HFFc6 (cell line): ENCODE measurements around the gene RMRP. TPM values are rescaled to one million over a fixed set of nuclear protein-coding genes. Genes with fewer than 3 reads are reported as not detected.
A peak's percentile ranks its signal among the peaks of the same experiment; 100 is the strongest.

Source experiments
- DNase-seq: peaks from one replicate; pipeline ENCODE4 v3.0.0-alpha.2; 2018
- H3K27ac Mint-ChIP-seq: 2 replicates; pipeline ENCODE4 v1.8.0; 2020; ENCODE audit warnings: mild to moderate bottlenecking, mixed read lengths
- H3K27me3 Mint-ChIP-seq: 2 replicates; pipeline ENCODE4 v1.8.0; 2021; ENCODE audit warnings: mild to moderate bottlenecking, moderate library complexity, mixed read lengths; ENCODE audit not compliant: insufficient read depth
- H3K36me3 Mint-ChIP-seq: 2 replicates; pipeline ENCODE4 v1.8.0; 2021; ENCODE audit warnings: low read depth, mixed read lengths
- H3K4me1 Mint-ChIP-seq: 2 replicates; pipeline ENCODE4 v1.8.0; 2020; ENCODE audit warnings: low read depth, mixed read lengths
- H3K4me3 Mint-ChIP-seq: 2 replicates; pipeline ENCODE4 v1.8.0; 2020; ENCODE audit warnings: mild to moderate bottlenecking, moderate library complexity, mixed read lengths
- H3K9me3 Mint-ChIP-seq: 2 replicates; pipeline ENCODE4 v1.8.0; 2020; ENCODE audit warnings: mild to moderate bottlenecking, mixed read lengths
- total RNA-seq, 6 experiments: library from RNA; stranded (reverse); fragmentation: NEBNext Ultra II Directional; extraction: Animal tissue kit (Norgen Biotek cat#: 25700); gene quantifications; 2 replicates in 1 of 6; 3 replicates in 5 of 6; pipeline ENCODE4 v1.2.3, GENCODE V29; 2021
- TF ChIP-seq, protein P1 (sequence below): fragments of 200-600 bp; sonication (generic); IDR thresholded peaks from 2 replicates; pipeline ENCODE4 v1.5.0; 2021; ENCODE audit warnings: antibody characterized with exemption, mild to moderate bottlenecking

Gene RMRP
- total RNA-seq, 6 experiments from 2014 or later: 9,197 to 39,404 (median 23,537) TPM

DNA sequence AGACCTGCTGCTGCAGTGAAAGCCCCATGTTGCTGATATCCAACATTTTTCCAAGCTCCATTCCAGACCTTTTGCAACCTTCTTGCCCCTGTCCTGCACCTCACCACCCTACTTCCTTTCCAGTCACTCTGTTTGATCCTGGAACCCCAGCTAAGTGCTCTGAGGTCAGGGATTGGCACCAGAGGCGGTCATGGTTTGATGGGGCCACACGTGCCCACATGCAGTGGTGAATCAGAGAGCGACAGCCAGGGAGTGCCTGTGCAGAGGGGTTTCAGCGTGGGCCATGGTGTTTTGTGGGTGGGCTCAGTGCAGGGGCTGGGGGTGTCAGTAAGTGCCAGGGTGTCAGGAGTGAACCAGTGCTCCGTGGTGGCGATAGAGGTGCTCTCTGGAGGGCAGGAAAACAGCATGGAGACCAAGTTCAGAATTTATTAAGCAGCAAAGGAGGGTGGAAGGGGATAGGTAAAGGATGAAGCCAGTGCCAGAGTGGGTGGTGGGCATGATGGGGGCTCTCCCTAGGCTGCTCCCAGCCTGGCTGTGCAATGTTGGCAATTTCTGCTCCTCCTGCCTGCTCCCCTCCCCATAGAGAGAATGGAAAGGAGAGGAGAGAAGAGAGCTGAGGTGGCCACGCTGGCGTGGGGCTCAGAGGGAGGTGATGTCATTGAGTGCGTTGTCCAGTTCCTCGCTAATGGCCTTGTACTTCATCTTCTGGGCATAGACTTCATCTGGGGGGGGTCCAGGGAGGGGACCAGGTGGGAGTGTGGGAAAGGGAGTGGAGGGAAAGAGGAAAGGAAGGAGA lies 24.9 kb upstream of the RMRP start:
- Mint-ChIP-seq H3K4me3 (peak overlapping the region; percentile 65), H3K27ac (peak overlapping the region; percentile 79), H3K4me1 (peaks cover 96% of the 10 kb centered on the region), H3K27me3 (peaks cover 31% of the 10 kb centered on the region), H3K9me3 (no peaks in the 10 kb centered on the region), H3K36me3 (peaks cover 52% of the 10 kb centered on the region)
- no peak for DNase-seq
- TF ChIP-seq, protein P1, sequence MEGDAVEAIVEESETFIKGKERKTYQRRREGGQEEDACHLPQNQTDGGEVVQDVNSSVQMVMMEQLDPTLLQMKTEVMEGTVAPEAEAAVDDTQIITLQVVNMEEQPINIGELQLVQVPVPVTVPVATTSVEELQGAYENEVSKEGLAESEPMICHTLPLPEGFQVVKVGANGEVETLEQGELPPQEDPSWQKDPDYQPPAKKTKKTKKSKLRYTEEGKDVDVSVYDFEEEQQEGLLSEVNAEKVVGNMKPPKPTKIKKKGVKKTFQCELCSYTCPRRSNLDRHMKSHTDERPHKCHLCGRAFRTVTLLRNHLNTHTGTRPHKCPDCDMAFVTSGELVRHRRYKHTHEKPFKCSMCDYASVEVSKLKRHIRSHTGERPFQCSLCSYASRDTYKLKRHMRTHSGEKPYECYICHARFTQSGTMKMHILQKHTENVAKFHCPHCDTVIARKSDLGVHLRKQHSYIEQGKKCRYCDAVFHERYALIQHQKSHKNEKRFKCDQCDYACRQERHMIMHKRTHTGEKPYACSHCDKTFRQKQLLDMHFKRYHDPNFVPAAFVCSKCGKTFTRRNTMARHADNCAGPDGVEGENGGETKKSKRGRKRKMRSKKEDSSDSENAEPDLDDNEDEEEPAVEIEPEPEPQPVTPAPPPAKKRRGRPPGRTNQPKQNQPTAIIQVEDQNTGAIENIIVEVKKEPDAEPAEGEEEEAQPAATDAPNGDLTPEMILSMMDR: no peak

DNA sequence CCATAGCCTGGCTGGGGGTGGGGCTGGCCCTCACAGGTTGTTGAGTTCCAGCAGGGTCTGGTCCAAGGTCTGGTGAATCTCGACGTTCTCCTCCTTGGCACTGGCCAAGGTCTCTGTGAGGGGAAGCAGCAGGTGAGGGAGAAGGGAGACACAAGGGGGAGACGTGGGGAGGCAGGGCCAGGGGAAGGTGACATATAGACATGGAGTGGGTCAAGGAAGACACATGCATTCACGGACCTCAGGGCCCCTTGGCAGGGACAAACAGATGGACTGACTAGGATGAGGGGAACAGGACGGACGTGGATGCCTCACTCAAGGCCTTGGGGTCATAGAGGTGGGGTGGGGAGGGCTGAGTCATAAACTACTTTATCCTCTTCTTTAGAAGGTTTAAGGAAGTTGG lies 24.2 kb upstream of the RMRP start:
- Mint-ChIP-seq H3K27ac (peak overlapping the region; percentile 79), H3K4me3 (peak overlapping the region; percentile 65), H3K27me3 (peaks cover 31% of the 10 kb centered on the region)

DNA sequence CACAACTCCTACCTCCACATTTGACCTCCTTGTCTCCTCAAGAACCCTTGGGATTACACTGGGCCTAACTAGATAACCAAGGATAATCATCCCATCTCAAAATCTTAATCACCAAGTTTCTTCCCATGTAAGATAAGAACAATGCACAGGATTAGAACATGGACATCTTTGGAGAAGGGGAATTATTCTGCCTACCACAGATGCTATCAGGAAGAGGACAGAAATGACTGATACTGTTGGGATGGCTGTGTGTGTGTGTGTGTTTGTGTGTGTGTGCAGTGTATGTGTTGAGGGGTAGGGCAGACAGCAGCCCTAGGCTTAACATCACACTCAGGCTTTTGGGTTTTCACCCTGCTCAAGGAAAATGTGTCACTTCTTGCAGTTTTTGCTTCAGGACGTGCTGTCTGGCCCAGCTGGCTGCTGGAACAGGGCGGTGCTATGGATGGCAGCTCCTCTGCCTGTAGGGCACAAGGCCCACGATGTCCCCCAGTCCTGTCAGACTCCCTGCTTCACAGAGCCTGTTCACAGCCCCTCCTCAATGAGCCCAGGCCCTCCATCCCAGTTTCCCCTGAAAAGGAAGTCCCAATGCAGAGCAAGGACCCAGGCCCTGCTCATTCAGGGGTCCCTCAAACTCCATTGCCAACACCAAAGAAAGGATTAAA lies 23.7 kb upstream of the RMRP start:
- Mint-ChIP-seq H3K4me1 (peaks cover 90% of the 10 kb centered on the region), H3K36me3 (peaks cover 39% of the 10 kb centered on the region), H3K4me3 (peak overlapping the region; percentile 65; the same call in 1 of the 2 replicates), H3K27me3 (peaks cover 31% of the 10 kb centered on the region), H3K9me3 (no peaks in the 10 kb centered on the region), H3K27ac (peak overlapping the region; percentile 79)
- TF ChIP-seq, protein P1: no peak
- peak; percentile 71 for DNase-seq

More for the DNA sequence above, 24.2 kb upstream of the RMRP start:
- no peaks in the 10 kb centered on the region for H3K9me3 Mint-ChIP-seq
- peaks cover 95% of the 10 kb centered on the region for H3K4me1 Mint-ChIP-seq
- TF ChIP-seq, protein P1: no peak
- peaks cover 45% of the 10 kb centered on the region for H3K36me3 Mint-ChIP-seq
- DNase-seq: no peak

DNA sequence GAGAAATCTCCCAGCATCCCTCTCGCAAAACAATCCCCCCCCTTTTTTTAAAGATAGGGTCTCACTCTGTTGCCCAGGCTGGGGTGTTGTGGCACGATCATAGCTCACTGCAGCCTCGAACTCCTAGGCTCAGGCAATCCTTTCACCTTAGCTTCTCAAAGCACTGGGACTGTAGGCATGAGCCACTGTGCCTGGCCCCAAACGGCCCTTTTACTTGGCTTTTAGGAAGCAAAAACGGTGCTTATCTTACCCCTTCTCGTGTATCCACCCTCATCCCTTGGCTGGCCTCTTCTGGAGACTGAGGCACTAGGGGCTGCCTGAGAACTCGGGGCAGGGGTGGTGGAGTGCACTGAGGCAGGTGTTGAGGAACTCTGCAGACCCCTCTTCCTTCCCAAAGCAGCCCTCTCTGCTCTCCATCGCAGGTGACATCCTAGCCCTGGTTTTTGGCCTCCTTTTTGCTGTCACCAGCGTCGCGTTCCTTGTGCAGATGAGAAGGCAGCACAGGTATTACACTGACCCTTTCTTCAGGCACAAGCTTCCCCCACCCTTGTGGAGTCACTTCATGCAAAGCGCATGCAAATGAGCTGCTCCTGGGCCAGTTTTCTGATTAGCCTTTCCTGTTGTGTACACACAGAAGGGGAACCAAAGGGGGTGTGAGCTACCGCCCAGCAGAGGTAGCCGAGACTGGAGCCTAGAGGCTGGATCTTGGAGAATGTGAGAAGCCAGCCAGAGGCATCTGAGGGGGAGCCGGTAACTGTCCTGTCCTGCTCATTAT lies 22.7 kb upstream of the RMRP start:
- Mint-ChIP-seq H3K36me3 (peaks cover 35% of the 10 kb centered on the region), H3K4me1 (peaks cover 81% of the 10 kb centered on the region)
- peak; percentile 79 for DNase-seq

More for the DNA sequence above, 22.7 kb upstream of the RMRP start:
- Mint-ChIP-seq H3K27me3 (peaks cover 28% of the 10 kb centered on the region), H3K27ac (peak overlapping the region; percentile 79), H3K4me3 (peak overlapping the region; percentile 23; the same call in 1 of the 2 replicates), H3K9me3 (no peaks in the 10 kb centered on the region)
- TF ChIP-seq, protein P1: no peak
